Measurements from ENCODE around the gene ZFYVE16. TPM values are rescaled to one million over a fixed set of nuclear protein-coding genes. Genes with fewer than 3 reads are reported as not detected.
"Not testable (repeated sequence)": the region's sequence is repeated elsewhere in the genome, so short reads cannot be mapped to it uniquely, and the experiment has no call there.

ZFYVE16 gene
- total RNA-seq, 1 donor from 2014 or later, result 50.3 TPM

DNA sequence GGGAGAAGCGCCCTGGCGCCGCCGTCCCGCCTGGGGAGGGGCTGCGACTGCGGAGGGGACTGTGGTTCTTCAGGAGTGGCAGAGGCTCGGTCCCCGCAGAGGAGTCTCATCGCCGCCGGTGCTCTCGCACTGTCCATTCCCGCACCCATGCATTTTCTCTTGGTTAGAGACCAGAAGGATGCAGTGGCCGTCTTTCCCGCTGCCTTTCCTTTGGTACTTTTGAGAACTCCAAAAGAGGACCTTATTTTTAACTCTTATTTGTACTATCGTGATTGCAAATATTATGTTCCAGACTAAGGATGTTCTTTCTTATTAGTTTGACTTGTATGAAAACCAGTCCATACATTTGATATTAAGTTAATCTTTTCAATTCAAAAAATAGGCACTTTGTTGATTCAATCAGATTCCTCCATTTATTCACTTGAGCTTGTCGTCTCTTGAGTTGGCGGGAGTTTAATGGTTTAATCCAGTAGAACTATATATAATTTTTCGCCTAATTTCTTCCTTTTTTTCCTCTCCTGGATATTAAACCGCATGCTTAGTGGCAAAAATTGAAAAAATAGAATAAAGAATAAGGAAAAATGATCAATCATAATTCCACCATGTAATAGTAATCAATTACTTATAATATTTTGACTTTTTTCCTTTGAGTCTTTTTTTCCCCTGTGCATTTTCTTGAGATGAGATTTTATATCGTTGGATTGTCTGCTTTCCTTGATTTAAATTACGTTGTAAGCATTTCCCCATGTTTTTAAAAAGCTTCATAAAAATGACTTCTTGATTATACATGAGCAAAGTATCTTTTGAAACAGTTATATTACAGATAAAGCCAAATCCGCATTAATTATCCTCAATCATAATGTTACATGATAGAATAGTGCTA, 861 bp downstream of the ZFYVE16 start:
- no peak for DNase-seq (ENCODE audit: low spot score)
- intact Hi-C loops (cut with DNase I), result loop anchor here (5.0 to 10.0 kb wide), 3 partner anchors 151 to 316 kb away; partner anchors contain the start of gene SERINC5

DNA sequence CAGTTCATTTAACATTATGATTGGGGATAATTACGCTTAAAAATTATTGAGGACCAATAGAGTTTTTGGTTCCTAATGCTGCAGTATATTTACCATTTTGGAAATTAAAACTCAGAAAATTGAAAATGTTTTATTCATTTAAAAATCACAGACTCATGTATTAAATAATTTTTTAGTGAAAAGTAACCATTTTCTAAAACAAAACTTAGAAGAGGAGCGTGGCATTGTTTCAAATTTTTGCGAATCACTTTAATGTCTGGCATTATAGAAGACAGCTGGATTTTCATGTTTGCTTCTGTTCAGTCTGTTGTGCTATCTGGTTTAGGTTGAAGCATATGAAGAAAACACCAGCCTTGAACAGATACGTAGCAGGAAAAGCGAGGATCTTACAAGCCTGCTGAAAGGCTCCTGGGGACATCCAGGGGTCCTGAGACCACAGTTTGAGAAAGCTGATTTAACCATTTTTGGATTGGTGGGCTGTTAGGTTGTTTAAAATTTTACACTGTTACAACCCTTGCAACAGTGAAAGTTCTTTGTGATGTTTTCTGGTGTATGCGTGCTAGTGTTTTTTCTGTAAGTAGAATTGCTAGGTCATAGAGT, 1.6 kb downstream of the ZFYVE16 start:
- intact Hi-C loops (cut with DNase I), result loop anchor here (5.0 to 10.0 kb wide), 3 partner anchors 152 to 317 kb away; partner anchors contain the start of gene SERINC5

DNA sequence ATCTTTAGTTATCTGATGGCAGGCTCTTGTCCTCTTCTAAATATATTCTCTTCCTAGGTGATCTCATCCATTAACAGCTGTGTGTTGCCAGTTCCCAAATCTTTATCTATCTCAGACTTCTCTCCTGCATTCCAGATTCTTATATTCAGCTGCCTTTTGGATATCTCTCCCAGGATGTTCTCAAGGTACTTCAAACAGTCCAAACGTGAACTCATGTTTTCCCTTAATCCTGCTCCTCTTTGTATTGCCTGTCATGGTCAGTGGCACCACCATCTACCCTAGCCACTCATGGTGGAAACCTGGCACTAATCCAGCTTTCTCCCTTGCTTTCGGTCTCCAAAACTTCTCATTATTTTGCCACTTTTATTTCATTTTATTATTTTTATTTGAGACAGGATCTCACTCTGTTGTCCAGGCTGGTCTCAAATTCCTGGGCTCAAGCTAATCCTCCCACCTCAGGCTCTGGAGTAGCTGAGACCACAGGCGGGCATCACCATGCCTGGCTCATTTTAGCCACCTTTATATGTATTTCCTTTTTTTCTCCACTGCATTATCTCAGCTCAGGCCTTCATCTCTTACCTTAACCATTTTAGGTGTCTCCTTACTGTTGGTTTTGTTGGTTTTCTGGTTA, 3.8 kb downstream of the ZFYVE16 start:
- intact Hi-C loops (cut with DNase I), result no loop called here

More for the DNA sequence above, 1.6 kb downstream of the ZFYVE16 start:
- DNase-seq (ENCODE audit: low spot score), result no peak

DNA sequence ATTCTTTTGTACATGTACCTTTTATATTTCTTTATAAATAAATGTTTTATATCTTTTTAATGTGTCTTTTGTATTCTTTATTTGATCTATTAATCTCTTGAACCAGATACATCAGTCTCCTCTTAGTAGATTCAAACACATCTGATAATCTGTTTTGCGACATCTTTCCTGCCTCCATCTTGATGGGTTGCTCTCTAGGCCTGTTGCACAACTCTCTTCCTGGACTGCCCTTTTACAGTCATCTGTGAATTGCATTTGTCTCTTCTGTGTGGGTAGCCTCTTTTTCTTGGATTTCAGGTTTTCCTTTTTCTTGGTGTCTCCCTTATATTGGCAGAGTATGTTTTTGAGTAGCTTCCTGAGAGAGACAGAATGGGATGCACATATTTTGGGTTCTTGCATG, 6.2 kb downstream of the ZFYVE16 start:
- intact Hi-C loops (cut with DNase I), result no loop called here
- no peak for DNase-seq (ENCODE audit: low spot score)

More for the DNA sequence above, 3.8 kb downstream of the ZFYVE16 start:
- no peak for DNase-seq (ENCODE audit: low spot score)

DNA sequence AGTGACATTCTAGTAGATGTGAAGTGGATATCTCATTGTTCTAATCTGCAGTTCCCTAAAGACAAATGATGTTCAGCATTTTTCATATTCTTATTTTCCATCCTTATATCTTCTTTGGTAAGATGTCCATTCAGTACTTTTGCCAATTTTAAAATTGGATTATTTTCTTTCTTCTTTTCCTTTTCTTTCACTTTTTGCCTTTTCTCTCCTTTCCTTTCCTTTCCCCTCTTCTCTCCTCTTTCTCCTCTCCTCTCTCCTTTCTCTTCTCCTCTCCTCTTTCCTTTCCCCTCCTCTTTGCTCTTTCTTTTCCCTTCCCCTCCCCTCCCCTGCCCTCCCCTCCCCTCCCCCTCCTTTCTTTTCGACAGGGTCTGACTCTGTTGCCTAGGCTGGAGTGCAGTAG, 10.1 kb downstream of the ZFYVE16 start:
- no peak for DNase-seq (ENCODE audit: low spot score)
- intact Hi-C loops (cut with DNase I), result no loop called here

DNA sequence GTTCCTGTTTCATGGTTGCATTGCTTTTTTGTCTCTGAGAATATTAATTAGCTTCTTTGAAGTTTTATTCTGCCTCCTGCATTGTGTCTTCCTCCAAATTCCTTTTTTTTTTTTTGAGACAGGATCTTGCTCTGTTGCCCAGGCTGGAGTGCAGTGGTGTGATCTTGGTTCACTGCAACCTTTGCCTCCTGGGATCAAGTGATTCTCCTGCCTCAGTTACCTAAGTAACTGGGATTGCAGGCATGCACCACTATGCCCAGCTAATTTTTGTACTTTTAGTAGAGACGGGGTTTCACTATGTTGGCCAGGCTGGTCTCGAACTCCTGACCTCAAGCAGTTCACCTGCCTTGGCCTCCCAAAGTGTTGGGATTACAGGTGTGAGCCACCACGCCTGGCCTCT, 16.5 kb downstream of the ZFYVE16 start:
- intact Hi-C loops (cut with DNase I); DNase-seq (ENCODE audit: low spot score): not testable (repeated sequence)

DNA sequence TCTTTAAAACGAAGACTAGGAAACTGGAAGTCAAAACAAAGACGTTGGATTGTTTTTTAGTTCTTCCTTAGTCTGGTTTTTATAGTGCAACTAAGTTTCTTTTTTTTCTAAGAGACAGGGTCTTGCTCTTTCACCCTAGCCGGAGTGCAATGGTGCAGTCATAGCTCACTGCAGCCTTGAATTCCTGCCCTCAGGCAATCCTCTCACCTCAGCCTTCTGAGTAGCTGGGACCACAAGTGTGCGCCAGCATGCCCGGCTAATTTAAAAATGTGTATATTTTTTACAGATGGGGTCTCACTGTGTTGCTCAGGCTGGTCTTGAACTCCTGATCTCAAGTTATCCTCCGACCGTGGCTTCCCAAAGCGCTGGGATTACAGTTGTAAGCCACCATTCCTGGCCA, 27.6 kb downstream of the ZFYVE16 start:
- intact Hi-C loops (cut with DNase I), result no loop called here

DNA sequence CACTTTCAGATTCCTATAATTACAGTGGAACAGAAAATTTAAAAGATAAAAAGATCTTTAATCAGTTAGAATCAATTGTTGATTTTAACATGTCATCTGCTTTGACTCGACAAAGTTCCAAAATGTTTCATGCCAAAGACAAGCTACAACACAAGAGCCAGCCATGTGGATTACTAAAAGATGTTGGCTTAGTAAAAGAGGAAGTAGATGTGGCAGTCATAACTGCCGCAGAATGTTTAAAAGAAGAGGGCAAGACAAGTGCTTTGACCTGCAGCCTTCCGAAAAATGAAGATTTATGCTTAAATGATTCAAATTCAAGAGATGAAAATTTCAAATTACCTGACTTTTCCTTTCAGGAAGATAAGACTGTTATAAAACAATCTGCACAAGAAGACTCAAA, 29.5 kb downstream of the ZFYVE16 start:
- intact Hi-C loops (cut with DNase I), result no loop called here
- DNase-seq (ENCODE audit: low spot score), result no peak

More for the DNA sequence above, 27.6 kb downstream of the ZFYVE16 start:
- DNase-seq (ENCODE audit: low spot score), result no peak

DNA sequence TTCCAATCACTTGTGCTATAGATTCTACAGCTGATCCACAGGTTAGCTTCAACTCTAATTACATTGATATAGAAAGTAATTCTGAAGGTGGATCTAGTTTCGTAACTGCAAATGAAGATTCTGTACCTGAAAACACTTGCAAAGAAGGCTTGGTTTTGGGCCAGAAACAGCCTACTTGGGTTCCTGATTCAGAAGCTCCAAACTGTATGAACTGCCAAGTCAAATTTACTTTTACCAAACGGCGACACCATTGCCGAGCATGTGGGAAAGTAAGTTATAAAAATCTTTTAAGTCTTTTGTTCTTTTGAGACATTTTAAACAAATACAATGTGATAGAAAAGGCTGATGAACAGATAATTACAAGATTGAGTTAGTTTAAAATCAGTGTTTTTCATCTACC, 30.9 kb downstream of the ZFYVE16 start:
- intact Hi-C loops (cut with DNase I), result no loop called here
- DNase-seq (ENCODE audit: low spot score), result no peak

DNA sequence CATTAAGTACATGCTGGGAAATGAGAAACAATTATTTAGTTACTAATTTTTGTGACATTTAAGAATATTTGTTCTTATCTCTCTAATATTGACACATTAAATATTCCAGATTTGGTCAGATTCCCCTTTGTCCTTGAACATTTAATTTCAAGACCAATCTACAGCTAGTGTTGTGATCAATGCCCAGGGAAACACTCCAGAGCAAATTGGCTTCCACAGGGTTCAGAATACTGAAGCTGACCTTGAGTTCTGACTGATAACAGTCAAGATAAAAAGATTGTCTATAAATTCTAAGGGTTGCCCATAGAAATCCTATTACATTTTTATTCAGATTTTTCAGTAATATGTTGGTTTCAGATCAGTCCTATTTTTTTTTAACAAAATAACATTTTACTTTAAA, 31.3 kb downstream of the ZFYVE16 start:
- DNase-seq (ENCODE audit: low spot score), result no peak
- intact Hi-C loops (cut with DNase I), result no loop called here

DNA sequence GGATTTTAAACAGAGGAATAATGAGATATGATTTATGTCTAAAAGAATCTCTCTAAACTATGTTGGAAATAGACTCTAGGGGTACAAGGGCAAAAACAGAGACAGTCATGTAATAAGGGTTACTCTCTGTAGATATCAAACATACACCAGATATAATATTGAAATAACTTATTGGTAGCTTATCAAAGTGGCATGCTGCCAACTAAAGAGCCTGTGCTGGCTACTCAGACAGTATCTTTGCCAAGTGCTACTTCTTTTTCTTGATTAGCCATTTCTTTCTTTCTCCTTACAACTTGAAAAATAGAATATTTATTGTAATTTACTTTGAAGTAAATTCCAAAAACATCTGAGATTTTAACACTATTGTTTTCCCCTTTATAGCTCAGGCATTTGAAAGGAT, 34.9 kb downstream of the ZFYVE16 start:
- intact Hi-C loops (cut with DNase I), result no loop called here
- DNase-seq (ENCODE audit: low spot score), result no peak

DNA sequence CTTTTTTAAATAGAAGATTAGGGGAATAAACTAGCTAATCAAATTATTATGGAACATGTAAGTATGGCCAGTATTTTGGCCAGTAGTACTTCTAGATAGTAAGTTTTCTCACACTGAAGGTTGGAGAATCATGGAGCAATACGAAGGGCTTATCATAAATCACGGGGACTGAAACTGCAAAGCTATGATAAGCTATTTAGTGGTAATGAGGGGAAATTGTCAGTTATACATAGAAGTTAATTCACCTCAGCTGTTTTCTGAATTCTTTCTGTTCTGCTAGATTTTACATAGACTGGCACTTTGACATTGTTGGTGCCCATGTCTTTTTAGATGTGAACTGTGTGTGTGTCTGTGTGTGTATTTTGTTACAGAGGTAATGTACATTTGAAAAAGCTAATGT, 45.5 kb downstream of the ZFYVE16 start:
- DNase-seq (ENCODE audit: low spot score), result no peak
- intact Hi-C loops (cut with DNase I), result no loop called here

DNA sequence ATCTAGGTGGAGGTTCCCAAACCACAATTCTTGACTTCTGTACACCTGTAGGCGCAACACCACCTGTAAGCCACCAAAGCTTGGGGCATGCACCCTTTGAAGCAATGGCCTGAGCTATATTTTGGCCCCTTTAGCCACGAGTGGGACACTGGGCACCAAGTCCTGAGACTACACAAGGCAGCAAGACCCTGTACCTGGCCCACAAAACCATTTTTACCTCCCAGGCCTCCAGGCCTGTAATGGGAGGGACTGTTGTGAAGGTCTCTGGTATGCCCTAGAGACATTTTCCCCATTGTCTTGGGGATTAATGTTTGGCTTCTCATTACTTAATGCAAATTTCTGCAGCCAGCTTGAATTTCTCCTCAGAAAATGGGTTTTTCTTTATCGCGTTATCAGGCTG, 55.4 kb downstream of the ZFYVE16 start:
- intact Hi-C loops (cut with DNase I), result no loop called here
- DNase-seq (ENCODE audit: low spot score), result no peak

DNA sequence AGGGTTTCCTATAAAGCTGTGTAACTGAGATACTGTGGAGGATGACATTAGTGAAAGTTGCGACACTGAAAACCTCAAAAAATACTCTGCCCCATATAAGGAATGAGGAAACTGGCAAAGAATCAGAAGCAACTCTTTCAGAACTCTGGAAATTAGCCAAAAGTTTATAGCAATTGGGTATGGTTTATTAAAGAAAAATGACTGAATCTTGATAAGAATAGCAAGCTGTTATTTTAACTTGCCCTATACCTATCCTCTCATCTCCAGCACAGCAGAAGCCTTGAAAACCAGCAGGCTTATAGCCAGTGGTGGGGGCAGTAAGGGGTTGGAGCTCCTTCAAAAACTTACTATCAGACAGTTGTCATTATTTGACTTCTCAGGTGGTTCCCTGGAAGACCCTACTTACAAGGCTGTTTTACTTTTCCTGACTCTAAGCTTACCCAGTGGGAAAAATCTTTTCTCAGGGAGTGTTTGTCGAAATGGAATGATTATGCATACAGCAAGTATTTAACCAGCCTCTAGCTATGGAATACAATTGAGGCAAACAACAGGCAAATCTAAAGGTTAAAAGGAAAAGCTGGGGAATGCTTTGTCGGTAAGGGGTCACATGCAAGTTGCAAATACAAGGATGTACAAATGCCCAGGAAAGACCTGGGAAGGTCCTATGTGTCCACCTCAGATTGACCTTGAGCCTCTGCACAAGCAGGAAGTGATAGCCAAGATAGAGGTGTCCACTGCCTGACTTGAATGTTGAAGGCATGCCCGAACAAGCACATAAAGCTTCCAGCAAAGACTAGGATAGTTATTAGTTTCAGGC, 59.0 kb downstream of the ZFYVE16 start:
- intact Hi-C loops (cut with DNase I), result no loop called here
- DNase-seq (ENCODE audit: low spot score), result no peak

DNA sequence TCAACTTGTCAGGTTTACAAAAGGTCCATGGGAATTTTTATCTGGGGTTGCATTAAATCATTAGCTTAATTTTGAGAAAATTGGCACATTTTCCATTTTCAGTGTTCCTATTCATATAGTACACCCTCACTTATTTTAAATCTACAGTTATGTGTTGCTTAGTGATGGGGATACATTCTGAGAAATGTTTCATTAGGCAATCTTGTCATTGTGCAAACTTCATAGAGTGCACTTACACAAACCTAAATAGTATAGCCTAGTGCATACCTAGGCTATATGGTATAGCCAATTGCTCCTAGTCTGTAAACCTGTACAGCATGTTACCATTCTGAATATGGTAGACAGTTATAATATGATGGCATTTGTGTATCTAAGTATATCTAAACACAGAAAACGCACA, 60.3 kb downstream of the ZFYVE16 start:
- intact Hi-C loops (cut with DNase I), result no loop called here

DNA sequence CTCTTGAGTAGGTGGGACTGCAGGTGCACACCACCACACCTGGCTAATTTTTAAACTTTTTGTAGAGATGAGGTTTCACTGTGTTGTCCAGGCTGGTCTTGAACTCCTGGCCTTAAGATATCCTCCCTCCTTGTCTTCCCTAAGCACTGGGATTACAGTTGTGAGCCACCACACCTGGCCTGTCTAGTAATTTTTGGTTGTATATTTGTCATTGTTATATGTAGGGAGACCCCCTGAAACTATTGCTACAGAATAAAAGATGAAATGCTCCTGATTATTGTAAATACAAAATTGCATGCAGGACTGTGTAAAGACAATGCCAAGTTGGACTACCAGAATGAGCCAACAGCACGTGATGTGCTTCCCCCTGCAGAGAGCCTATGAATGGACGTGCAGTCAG, 62.8 kb downstream of the ZFYVE16 start:
- intact Hi-C loops (cut with DNase I); DNase-seq (ENCODE audit: low spot score): not testable (repeated sequence)

More for the DNA sequence above, 60.3 kb downstream of the ZFYVE16 start:
- no peak for DNase-seq (ENCODE audit: low spot score)

DNA sequence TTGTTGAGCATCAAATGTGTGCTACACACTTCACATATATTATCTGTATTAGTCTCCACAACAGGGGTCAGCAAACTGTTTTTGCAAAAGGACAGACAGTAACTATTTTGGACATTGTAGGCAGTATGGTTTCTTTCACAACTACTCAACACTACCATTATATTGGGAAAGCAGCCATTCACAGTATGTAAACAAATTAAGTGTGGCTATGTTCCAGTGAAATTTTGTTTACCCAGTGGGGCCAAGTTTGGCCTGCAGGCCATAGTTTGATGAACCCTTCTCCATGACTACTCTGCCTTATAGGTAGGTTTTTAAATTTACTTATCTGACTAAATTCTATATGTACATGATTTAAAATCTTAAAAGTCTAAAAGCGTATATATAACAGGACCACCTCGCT, 67.1 kb downstream of the ZFYVE16 start:
- intact Hi-C loops (cut with DNase I), result no loop called here
- no peak for DNase-seq (ENCODE audit: low spot score)

DNA sequence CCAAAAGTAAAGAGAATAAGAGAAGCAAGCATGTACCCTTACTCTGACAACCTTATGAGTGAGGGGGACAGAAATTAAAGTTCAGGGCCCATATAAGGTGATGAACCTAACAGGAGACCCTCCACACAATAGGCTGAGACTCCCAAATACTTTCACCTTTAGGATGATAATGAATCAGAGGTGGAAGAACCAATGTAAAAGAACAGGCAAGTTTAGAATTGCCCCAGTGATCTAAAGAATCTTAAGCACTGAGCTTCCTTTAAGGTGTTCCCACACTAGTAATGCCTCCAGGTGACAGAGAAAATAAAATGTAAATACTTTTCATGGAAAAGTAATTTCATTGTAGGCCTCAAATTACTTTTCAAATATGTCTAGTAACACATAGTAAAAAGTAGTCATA, 71.8 kb downstream of the ZFYVE16 start:
- intact Hi-C loops (cut with DNase I), result no loop called here

DNA sequence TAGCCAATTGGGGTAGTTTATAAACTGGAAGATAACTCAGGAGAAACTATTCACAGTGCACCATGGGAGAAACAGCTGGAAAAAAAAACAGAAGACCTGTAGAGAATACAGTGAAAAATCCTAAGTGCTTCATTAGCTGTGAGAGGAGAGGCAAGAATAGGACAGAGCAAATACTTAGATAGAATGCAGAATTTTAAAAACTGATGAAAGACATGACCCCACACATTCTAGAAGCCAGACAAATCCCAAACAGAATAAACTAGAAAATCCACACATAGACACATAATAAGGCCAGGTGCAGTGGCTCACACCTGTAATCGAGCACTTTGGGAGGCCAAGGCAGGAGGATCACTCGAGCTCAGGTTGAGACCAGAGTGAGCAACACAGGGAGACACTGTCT, 72.5 kb downstream of the ZFYVE16 start:
- DNase-seq (ENCODE audit: low spot score), result no peak
- intact Hi-C loops (cut with DNase I), result no loop called here

More for the DNA sequence above, 71.8 kb downstream of the ZFYVE16 start:
- DNase-seq (ENCODE audit: low spot score), result no peak
